Sciatic nerve (tissue), 1 donor: ENCODE results near the gene TNFRSF12A. TPM values are rescaled to one million over a fixed set of nuclear protein-coding genes. Genes with fewer than 3 reads are reported as not detected.

Experiments used
- total RNA-seq: library from RNA; stranded (reverse); fragmentation: NEBNext Ultra II Directional; extraction: Animal tissue kit (Norgen Biotek cat#: 25700); gene quantifications from one replicate; pipeline ENCODE4 v1.2.1, GENCODE V29; 2021
- donor health status: DM: no; HTN: no; CAD: no.

TNFRSF12A gene
- total RNA-seq, 1 donor from 2014 or later: 13.6 TPM

Other genes starting within 250 kb of the TNFRSF12A start
- gene ELOB, start 243.1 kb upstream of the TNFRSF12A start, total RNA-seq: 228 TPM
- gene PRSS33, start 232.8 kb upstream of the TNFRSF12A start, total RNA-seq: not detected
- gene PRSS41, start 221.9 kb upstream of the TNFRSF12A start, total RNA-seq: not detected
- gene PRSS21, start 203.1 kb upstream of the TNFRSF12A start, total RNA-seq: 0.40 TPM
- gene ZG16B, start 190.1 kb upstream of the TNFRSF12A start, total RNA-seq: not detected
- 0.36 TPM for gene PRSS22, start 162.2 kb upstream of the TNFRSF12A start, total RNA-seq
- gene FLYWCH2, start 137.2 kb upstream of the TNFRSF12A start, total RNA-seq: 17.7 TPM
- gene FLYWCH1, start 108.4 kb upstream of the TNFRSF12A start, total RNA-seq: 72.5 TPM
- not detected for gene KREMEN2, start 56.1 kb upstream of the TNFRSF12A start, total RNA-seq
- 6.6 TPM for gene PAQR4, start 51.0 kb upstream of the TNFRSF12A start, total RNA-seq
- gene PKMYT1, start 39.9 kb upstream of the TNFRSF12A start, total RNA-seq: 1.9 TPM
- gene CLDN9, start 7.4 kb upstream of the TNFRSF12A start, total RNA-seq: 0.53 TPM
- not detected for gene CLDN6, start 2.2 kb upstream of the TNFRSF12A start, total RNA-seq
- gene HCFC1R1, start 3.6 kb downstream of the TNFRSF12A start, total RNA-seq: 65.9 TPM
- gene THOC6, start 3.7 kb downstream of the TNFRSF12A start, total RNA-seq: 13.6 TPM
- gene BICDL2, start 16.6 kb downstream of the TNFRSF12A start, total RNA-seq: 0.22 TPM
- 9.1 TPM for gene MMP25, start 26.2 kb downstream of the TNFRSF12A start, total RNA-seq
- 32.6 TPM for gene IL32, start 45.3 kb downstream of the TNFRSF12A start, total RNA-seq
- not detected for gene ZSCAN10, start 78.9 kb downstream of the TNFRSF12A start, total RNA-seq
- gene ZNF205, start 92.2 kb downstream of the TNFRSF12A start, total RNA-seq: 12.3 TPM
- gene ZNF213, start 114.7 kb downstream of the TNFRSF12A start, total RNA-seq: 9.0 TPM
- gene OR1F1, start 167.8 kb downstream of the TNFRSF12A start, total RNA-seq: not detected
- gene ZNF200, start 214.8 kb downstream of the TNFRSF12A start, total RNA-seq: 7.4 TPM
- 3.0 TPM for gene MEFV, start 236.3 kb downstream of the TNFRSF12A start, total RNA-seq